ENCODE data around the gene FARP1.

DNA sequence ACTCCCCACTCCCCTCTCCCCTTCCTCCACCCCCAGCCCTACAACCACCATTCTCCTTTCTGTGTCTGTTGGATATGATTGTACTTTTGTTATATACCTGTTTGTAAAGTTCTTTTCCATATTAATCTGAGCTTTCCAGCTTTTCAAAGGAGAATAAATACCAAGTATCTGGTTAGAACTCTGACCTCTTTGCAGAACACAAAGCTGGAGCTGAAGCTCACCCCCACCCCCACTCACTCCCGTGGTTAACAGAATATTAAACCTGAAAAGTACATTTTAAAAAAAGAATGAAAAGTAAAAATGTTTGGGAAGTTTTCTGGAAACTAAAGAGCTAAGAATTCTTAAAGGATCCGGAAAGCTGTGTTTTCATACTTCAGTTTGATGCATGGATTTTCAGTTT, 189.3 kb downstream of the FARP1 start:
- TF ChIP-seq CTCF (IDR thresholded peaks at IDR 0.05): no peak
- TF ChIP-seq POLR2A (IDR thresholded peaks at IDR 0.05): no peak
